AG09319 (cell line): Measurements from ENCODE around the gene BST2.

Experiments
- DNase-seq: peaks from one replicate; pipeline ENCODE4 v3.0.0-alpha.2; 2010; ENCODE audit warnings: low read depth; ENCODE audit errors: extremely low read depth
- TF ChIP-seq, protein P1 (sequence below): IDR thresholded peaks from 2 replicates; pipeline ENCODE4 v1.5.1; 2011; ENCODE audit warnings: low read depth, mild to moderate bottlenecking, inconsistent platforms, low read length, moderate library complexity

Gene BST2

DNA sequence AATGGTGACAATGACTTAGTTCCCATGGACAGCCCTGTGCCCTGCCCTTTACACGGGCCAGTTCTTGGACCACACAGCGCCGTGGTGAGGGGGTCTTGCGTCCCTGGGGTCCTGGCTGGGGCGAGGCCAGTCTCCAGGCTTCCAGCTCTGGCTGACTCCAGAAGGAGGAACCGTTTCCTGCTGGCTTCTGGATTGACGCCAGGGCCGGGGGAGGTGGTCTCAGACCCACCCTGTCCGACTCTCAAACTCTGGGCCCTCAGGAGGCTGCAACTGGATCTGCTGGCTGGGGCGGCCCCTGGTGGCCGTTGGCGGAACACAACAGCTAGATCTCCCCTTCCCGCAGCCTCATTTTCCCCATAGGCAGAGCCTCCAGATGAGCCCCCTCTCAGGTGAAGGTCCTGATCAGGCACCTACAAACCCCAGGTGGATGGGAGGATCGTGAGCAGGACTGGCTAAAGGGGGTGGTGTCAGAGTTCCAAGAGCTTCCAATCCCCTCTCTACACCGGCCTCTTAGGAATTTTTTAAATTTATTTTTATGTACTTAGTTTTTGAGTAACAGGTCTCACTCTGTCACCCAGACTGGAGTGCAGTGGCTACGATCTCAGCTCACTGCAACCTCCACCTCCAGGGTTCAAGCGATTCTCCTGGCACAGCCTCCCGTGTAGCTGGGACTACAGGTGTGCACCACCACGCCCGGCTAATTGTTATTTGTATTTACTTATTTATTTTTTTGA lies 19.4 kb downstream of the BST2 start:
- TF ChIP-seq, protein P1, sequence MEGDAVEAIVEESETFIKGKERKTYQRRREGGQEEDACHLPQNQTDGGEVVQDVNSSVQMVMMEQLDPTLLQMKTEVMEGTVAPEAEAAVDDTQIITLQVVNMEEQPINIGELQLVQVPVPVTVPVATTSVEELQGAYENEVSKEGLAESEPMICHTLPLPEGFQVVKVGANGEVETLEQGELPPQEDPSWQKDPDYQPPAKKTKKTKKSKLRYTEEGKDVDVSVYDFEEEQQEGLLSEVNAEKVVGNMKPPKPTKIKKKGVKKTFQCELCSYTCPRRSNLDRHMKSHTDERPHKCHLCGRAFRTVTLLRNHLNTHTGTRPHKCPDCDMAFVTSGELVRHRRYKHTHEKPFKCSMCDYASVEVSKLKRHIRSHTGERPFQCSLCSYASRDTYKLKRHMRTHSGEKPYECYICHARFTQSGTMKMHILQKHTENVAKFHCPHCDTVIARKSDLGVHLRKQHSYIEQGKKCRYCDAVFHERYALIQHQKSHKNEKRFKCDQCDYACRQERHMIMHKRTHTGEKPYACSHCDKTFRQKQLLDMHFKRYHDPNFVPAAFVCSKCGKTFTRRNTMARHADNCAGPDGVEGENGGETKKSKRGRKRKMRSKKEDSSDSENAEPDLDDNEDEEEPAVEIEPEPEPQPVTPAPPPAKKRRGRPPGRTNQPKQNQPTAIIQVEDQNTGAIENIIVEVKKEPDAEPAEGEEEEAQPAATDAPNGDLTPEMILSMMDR: peak; percentile 96
- DNase-seq: no peak

DNA sequence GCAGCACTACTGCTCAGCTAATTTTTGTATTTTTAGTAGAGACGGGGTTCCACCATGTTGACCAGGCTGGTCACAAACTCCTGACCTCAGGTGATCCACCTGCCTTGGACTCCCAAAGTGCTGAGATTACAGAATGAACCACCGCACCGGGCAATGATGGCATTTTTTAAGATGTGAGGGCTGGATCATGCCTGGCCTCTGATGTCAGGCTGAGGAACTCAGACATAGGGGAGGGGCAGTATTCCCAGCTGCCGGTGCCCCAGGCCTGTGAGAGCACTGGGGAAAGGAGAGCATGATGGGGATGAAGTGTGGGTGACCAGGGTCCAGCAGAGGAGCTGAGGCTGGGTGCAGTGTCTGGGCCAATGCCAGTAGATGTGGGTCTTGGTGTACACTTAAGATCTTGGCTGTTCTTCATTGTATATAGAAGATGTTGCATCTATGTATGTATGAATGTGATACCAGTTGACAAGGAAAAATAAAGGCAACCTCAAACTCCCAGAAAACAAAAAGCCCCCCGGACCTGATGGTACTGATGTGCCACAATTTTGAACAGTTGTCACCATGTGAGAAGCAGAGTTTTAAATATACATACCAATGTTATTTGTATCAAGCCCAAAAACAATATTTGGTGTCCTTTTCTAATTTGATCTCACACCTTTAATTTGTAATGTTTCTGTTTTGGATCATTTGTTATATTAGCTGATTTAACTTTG lies 24.8 kb downstream of the BST2 start:
- no peak for DNase-seq
- TF ChIP-seq, protein P1: no peak

DNA sequence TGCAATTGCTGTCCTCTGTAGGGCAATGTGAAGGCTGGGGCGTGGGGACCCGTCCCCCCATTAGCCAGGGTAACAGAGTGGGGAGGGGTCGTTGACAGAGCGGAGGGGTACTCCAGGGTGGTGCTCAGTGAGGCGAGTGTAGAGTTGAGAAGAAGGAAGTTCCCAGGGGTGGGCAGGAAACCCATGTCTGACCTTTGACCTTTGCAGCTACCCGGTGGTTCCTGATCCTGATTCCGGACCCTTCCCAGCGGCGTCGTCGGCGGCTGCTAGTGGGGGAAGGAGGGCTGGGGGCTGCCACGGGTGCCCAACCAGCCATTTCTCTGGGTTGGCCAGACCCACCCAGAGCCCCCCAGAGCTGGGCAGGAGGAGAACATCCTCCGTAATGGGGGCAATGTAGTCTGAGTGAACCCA lies 26.2 kb downstream of the BST2 start:
- TF ChIP-seq, protein P1: no peak
- DNase-seq: no peak

DNA sequence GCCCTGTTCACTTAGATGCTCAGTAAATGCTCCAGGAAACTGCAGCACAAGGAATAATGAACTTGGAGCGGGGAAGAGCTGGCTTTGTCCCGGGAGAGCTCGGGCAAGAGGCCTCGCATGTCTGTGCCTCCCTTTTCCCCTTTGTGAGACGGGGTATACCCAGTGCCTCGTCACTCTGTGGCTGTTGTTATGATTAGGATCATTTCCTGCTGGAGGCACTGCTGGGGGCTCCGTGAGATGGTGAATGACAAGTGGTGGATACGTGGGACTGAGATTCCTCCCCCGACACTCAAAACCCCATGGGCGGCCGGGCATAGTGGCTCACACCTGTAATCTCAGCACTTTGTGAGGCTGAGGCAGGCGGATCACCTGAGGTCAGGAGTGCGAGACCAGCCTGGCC lies 27.2 kb downstream of the BST2 start:
- no peak for DNase-seq
- TF ChIP-seq, protein P1: no peak

DNA sequence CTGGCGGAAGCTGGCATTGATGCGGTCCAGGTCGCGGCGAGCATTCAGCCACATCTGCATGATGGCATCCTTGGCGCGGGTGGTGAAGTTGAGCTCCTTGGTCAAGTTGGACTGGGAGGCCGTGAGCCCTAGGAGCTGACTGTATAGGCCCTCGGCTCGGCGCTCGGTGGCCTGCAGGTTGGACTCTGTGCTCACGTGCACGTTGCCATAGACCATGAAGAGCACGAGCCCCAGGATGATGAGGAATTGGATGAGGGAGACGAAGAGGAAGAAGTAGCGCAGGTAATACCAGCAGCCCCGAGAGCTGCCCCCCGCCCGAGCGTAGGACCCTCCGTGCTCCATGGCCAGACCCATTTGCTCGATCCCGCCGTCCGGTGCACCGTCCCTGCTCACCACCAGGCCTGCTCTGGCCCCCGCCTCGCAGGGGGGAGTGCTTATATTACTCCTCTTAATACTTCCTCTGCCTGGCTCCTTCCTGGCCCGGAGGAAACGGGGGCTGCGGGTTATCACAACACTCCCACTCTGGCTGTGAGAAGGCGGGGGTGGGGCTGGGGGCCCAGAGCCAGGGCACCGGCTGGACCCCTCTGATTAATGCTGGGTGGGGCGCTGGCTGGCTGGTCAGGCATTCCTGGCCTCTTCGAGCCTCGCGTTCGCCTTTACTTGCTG lies 28.4 kb downstream of the BST2 start, which contains the start of gene PLVAP:
TSS of gene PLVAP (minus strand) at position 408 of the 666 bp plus-strand sequence. CDS start at position 354, 54 bp downstream.
- TF ChIP-seq, protein P1: no peak
- no peak for DNase-seq

DNA sequence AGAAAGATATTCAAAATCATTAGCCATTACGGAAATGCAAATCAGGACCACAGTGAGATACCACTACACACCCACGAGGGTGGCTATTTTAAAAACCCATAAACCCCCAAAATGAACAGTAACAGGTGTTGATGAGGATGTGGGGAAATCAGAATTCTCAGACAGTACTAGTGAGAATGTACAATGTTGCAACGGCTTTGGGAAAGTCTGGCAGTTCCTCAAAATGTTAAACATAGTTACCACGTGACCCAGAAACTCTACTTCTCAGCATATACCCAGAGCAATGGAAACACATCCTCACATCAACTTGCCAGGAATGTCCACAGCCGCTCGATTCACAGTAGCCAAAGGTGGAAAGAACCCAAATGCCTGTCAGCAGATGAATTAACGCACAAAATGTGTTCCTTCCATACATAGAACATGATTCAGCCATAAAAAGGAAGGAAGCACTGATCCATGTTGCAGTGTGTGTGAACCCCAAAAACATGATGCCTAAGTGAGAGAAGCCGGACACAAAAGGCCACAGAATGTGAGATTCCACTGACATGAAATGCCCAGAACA lies 35.3 kb downstream of the BST2 start:
- no peak for DNase-seq

More for the DNA sequence above, 35.3 kb downstream of the BST2 start:
- TF ChIP-seq, protein P1: no peak
